Subcutaneous adipose tissue (tissue), 4 donors: ENCODE results near the gene NAB1. TPM values are rescaled to one million over a fixed set of nuclear protein-coding genes. Genes with fewer than 3 reads are reported as not detected.

Experiments used
- total RNA-seq, 4 donors: library from RNA; depleted of rRNA; stranded (reverse); fragments of >200 nt; gene quantifications; one replicate each; pipeline ENCODE4 v1.1.0, GENCODE V29; 2016
- TF ChIP-seq, protein P1 (sequence below): fragments of 450-650 bp; IDR thresholded peaks from one replicate; pipeline ENCODE4 v1.5.1; 2016; ENCODE audit warnings: low read depth, mild to moderate bottlenecking, control low read depth, antibody characterized with exemption, moderate library complexity

NAB1 gene
- total RNA-seq, 4 donors from 2014 or later: 45.2 to 60.1 (median 56.3) TPM

DNA sequence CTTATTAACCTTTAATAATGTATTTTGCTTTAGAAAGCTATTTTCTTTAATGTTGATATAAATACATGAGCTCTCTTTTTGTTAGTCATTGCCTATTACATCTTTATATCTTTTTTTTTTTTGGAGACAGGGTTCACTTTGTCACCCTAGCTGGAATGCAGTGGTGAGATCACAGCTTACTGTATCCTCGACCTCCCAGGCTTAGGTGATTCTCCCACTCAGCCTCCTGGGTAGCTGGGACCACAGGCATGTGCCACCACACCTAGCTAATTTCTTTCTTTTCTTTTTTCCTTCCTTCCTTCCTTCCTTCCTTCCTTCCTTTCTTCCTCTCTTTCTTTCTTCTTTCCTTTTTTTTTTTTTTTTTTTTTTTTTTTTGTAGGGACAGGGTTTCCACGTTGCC lies 15.4 kb downstream of the NAB1 start:
- TF ChIP-seq, protein P1, sequence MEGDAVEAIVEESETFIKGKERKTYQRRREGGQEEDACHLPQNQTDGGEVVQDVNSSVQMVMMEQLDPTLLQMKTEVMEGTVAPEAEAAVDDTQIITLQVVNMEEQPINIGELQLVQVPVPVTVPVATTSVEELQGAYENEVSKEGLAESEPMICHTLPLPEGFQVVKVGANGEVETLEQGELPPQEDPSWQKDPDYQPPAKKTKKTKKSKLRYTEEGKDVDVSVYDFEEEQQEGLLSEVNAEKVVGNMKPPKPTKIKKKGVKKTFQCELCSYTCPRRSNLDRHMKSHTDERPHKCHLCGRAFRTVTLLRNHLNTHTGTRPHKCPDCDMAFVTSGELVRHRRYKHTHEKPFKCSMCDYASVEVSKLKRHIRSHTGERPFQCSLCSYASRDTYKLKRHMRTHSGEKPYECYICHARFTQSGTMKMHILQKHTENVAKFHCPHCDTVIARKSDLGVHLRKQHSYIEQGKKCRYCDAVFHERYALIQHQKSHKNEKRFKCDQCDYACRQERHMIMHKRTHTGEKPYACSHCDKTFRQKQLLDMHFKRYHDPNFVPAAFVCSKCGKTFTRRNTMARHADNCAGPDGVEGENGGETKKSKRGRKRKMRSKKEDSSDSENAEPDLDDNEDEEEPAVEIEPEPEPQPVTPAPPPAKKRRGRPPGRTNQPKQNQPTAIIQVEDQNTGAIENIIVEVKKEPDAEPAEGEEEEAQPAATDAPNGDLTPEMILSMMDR: no peak

DNA sequence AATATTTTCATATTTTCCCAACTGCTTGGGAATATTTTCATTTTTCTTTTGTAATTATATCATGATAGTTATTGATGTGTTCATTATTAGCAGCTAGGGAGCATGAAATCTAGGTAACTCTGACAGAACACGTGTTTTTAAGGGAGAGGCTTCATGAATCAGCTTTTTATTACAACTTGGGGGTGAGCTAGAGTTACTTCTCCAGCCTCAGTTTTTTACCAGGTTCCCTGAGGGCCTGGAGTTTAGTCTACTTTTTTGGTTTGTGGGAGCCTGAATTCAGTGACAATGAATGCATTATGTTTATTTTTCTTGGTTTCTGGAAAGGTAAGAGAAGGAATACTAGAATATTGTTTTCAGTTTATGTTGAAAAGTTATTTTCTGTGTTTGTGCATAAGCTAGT lies 18.0 kb downstream of the NAB1 start:
- TF ChIP-seq, protein P1: no peak

DNA sequence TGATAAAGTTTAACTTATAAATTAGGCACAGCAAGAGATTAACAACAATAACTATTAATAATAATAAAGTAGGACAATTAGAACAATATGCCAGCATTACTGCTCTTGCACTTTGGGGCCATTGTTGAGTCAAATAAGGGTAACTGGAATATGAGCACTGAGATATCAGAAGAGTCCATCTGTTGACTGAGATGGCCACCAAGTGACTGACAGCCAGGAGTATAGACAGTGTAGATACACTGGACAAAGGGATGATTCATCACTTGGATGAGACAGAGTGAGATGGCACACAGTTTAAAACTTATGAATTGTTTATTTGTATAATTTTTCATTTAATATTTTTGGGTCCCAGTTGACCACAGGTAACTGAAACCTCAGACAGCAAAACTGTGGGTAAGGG lies 20.0 kb downstream of the NAB1 start:
- TF ChIP-seq, protein P1: no peak

DNA sequence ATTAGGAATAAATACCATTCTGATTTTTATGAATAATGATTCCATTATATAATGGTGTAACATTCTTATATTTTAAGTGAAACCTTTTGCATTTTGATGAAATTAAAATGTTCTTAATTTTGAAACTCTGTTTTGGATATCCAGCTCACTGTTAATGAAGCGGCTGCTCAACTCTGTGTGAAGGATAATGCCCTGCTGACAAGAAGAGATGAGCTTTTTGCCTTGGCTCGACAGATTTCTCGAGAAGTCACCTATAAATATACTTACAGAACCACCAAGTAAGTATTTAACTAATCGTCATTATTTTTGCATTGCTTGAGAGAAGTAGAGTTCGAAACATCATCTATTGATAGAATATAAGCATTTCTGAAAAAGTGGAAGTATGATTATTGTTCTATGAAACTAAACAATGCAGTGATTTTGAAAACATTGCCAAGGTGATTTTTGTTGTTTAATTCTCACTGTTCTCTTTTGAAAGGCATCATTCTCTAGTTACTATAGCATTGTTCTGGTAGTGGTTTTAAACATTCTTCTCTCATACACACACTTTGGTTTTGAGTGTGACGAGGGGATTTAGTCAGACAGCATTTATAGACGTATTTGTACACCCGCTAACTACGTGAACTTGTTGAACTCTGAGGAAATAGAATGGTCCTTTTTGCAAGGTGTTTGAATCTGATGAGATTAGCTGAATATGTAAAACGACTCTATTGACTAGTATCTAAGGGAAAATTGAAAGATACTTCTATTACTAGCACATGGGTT lies 21.5 kb downstream of the NAB1 start:
- TF ChIP-seq, protein P1: no peak

DNA sequence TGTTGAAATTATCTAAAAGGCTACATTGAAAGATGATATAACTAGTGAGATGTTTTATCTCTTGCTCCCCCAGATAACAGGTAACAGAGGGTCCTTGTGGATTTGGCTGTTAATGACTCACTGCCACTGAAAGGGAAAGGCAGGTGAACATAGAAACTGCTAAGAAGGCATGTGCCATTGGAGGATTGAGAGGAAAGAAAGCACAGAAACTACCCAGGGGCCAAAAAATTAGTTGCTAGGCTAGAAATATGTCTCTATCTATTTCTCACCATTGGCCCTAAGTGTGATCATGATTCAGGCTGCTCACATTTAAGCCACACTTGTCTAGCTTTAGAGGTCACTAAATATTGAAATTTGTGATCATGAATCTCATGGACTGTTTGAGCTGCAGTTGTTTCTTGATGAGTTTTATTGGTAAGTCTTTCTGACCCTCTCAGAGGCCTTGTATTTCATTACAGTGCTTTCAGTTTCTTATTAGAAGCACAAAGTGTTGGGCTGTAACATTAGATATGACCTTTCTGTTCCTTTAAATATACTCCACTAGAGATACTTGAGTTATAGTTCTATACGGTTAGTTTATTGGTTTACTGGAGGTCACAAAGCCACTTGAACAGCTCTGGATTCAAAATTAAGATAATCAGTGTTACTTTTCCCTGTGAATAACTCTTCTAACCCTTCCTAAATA lies 26.2 kb downstream of the NAB1 start:
- TF ChIP-seq, protein P1: no peak

DNA sequence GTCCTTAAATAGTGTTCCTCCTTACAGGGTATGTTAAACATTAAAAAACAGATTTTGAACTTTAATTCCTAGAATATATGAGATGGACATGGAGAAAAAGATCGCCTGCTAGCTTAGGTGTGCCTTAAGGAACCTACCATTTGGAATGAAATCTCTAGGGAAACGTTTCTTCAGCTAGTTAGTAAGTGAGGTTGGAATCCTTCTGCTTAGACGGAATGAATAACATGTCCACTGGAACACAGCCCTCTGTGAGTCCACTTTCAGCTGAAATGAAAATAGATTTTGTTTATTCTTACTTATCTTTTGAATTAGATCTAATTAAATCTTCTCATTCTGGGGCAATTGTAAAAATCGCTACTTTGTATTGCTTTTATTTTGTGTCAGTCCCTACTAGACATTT lies 28.4 kb downstream of the NAB1 start:
- TF ChIP-seq, protein P1: no peak

DNA sequence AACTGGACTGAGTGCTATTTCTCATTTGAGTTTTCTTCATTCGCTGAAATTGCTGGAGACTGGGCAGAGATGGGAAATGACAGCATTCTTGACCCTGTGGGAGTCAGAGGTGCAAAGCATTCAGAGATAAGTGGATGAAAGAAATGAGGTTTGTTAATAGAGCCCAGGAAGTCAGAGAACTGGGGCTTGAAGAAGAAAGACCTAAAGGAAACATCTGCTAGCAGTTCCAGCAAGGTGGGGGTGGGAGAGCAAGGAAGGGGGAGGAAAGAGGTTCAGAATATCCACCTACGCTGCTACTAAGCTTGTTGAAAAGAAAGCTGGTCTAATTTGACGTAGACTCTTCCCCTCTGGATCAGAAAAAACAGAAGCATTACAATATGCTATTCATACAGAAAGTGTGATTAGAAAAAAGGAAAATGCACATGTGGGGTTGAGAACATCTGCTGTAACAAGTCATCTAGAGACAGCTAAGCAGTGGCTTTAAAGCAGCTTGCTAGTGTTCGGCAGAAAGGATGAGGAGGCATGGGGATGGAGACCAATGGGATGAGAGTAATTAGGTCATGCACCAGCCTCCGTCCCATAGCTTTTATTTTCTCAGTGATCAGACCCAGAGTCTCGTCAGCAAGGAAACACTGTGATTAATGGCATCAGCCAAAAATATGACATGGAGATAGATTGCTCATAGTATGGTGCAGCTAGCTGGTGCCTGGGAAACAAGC lies 29.7 kb downstream of the NAB1 start:
- TF ChIP-seq, protein P1: no peak
